Thoracic aorta (tissue), 2 donors: ENCODE data around the gene CDKAL1. TPM values are rescaled to one million over a fixed set of nuclear protein-coding genes. Genes with fewer than 3 reads are reported as not detected.

Source experiments
- ATAC-seq: fragments of 150-250 bp; one replicate; pipeline ENCODE4 v1.8.0; 2017; ENCODE audit warnings: low read depth; ENCODE audit not compliant: insufficient number of reproducible peaks, low FRiP score
- DNase-seq: peaks from one replicate; pipeline ENCODE4 v3.0.0-alpha.2; 2020; ENCODE audit warnings: low spot score
- H3K27ac ChIP-seq, 2 donors: fragments of 200-600 bp; sonication (generic); 1 replicate in 1 of 2; 2 replicates in 1 of 2; pipeline ENCODE4 v1.5.1; 2016; ENCODE audit warnings: mild to moderate bottlenecking in 2 of 2, moderate library complexity in 2 of 2
- H3K27me3 ChIP-seq: fragments of 200-600 bp; sonication (generic); replicated peaks from 2 replicates; pipeline ENCODE4 v1.6.0; 2016; ENCODE audit warnings: mild to moderate bottlenecking; ENCODE audit not compliant: insufficient read depth
- H3K36me3 ChIP-seq: fragments of 200-600 bp; sonication (generic); one replicate; pipeline ENCODE4 v1.5.1; 2016
- H3K4me1 ChIP-seq, 2 donors: fragments of 200-600 bp; sonication (generic); 1 replicate in 1 of 2; 2 replicates in 1 of 2; pipeline versions ENCODE4 v1.5.1 to v1.6.0; 2016; ENCODE audit warnings: low read depth in 2 of 2, mild to moderate bottlenecking in 1 of 2; ENCODE audit not compliant: control insufficient read depth in 1 of 2
- H3K4me3 ChIP-seq: fragments of 200-600 bp; sonication (generic); 2 replicates; pipeline ENCODE4 v1.5.1; 2016; ENCODE audit warnings: mild to moderate bottlenecking
- H3K9me3 ChIP-seq: fragments of 200-600 bp; sonication (generic); 2 replicates; pipeline ENCODE4 v1.5.1; 2016
- CTCF ChIP-seq: fragments of 200-600 bp; sonication (generic); IDR thresholded peaks from one replicate; pipeline ENCODE4 v1.5.1; 2019; ENCODE audit warnings: antibody characterized with exemption
- total RNA-seq, 2 donors: library from RNA; depleted of rRNA; stranded (reverse); fragments of >200 nt; gene quantifications; one replicate each; pipeline versions ENCODE4 v1.1.0 to v1.2.3, GENCODE V29; 2016

Gene CDKAL1
- total RNA-seq, 2 donors from 2014 or later = 8.5 to 14.6 TPM

DNA sequence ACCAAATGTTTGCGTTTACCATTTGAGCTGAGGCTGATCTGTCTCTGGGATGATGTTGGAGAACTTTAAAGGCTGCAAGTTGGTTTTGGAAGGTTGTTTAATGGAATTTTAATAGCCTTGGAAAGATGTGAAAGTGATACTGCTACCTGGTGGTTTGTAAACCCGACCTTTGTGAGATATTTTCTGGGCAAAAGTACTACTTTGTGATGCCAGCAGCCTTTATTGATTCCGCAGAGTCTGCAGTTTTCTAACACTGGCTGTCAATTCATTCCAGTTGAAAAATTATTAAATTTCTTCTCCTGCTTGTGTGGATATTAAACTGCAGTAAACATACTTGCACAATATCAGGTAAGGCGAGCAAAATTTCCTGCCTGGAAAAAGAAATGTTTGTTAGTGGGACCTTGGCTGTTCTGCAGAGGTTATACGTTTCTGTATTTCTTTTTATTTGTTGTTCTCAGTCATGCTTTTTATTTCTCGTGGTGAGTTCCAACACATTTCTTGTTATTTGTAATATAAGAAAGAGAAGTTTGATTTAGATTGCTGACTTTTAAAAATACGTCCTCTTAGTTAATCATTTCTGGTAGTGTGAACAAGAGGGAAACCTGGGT is 322.5 kb downstream of the CDKAL1 start:
- H3K36me3 ChIP-seq = no peaks in the 10 kb centered on the region
- no peaks in the 10 kb centered on the region for H3K27me3 ChIP-seq
- H3K4me3 ChIP-seq = no peak overlapping the region
- TF ChIP-seq CTCF = no peak
- no peaks in the 10 kb centered on the region for H3K9me3 ChIP-seq
- no peak overlapping the region for H3K27ac ChIP-seq
- no peak for ATAC-seq
- DNase-seq = no peak
- no peaks in the 10 kb centered on the region for H3K4me1 ChIP-seq

DNA sequence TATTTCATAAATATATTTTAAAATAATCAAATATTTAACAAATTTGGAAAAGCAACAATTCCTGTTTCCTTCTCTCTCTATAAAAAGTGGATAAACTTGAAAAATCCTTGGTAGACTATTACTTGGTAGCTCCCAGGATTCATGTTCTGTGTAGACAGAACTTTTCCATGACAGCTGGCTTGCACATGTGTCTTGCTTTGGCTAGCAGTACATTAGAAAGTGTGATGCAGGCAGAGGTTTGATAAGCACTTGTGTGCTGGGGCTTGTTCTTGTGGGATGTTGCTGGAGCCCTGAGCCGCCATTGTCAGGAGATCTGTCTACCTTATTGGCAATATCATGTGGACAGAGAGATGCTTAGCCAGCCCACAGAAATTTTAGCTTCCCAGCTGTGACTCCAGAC is 327.2 kb downstream of the CDKAL1 start:
- no peak for ATAC-seq
- no peak for DNase-seq
- no peak for TF ChIP-seq CTCF

GRCh38 chr6:20866036-20866435 is 331.8 kb downstream of the CDKAL1 start:
- Histone ChIP-seq H3K4me3 (no peak overlapping the region), H3K27me3 (no peaks in the 10 kb centered on the region), H3K36me3 (no peaks in the 10 kb centered on the region), H3K9me3 (no peaks in the 10 kb centered on the region), H3K4me1 (no peaks in the 10 kb centered on the region), H3K27ac (no peak overlapping the region)
- ATAC-seq (no peak), DNase-seq (no peak)
- TF ChIP-seq CTCF = no peak

More for the DNA sequence above, 327.2 kb downstream of the CDKAL1 start:
- H3K27ac ChIP-seq = no peak overlapping the region
- no peaks in the 10 kb centered on the region for H3K27me3 ChIP-seq
- no peaks in the 10 kb centered on the region for H3K36me3 ChIP-seq
- no peaks in the 10 kb centered on the region for H3K9me3 ChIP-seq
- no peaks in the 10 kb centered on the region for H3K4me1 ChIP-seq
- H3K4me3 ChIP-seq = no peak overlapping the region

- no peak for TF ChIP-seq CTCF
- Histone ChIP-seq H3K4me1 (no peaks in the 10 kb centered on the region), H3K36me3 (no peaks in the 10 kb centered on the region), H3K9me3 (no peaks in the 10 kb centered on the region), H3K4me3 (no peak overlapping the region), H3K27ac (no peak overlapping the region), H3K27me3 (no peaks in the 10 kb centered on the region)
- ATAC-seq (no peak), DNase-seq (no peak)
These were observed 332.9 kb downstream of the CDKAL1 start for GRCh38 chr6:20866935-20867703.

- Histone ChIP-seq H3K4me1 (no peaks in the 10 kb centered on the region), H3K4me3 (no peak overlapping the region), H3K27me3 (no peaks in the 10 kb centered on the region), H3K27ac (no peak overlapping the region), H3K9me3 (no peaks in the 10 kb centered on the region), H3K36me3 (no peaks in the 10 kb centered on the region)
- TF ChIP-seq CTCF = no peak
- DNase-seq (no peak), ATAC-seq (no peak)
These were observed 334.3 kb downstream of the CDKAL1 start for GRCh38 chr6:20868397-20869096.
